Measurements from ENCODE around the gene DIAPH1. TPM values are rescaled to one million over a fixed set of nuclear protein-coding genes. Genes with fewer than 3 reads are reported as not detected.
A peak's percentile ranks its signal among the peaks of the same experiment; 100 is the strongest.

DIAPH1 gene
- total RNA-seq, 1 donor from 2014 or later, result 149 TPM

DNA sequence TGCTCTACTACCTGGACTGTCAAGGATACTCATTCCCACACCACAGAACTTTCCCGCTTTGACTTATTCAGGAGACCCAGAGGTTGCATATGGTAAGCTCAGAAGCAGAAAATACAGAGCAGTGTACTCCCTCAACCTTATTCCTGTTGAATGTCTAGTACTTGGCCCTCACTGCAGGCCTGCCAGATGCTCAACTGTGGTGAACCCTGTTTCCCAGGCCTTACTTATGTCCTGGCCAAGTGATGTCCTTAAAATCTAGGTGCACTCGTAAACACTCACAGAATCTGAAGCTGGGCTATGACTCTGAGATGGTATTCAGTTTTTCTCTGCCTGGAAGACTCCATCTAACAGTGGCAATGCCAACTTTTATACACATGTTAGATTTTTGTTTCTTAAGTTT is 21.0 kb downstream of the DIAPH1 start:
- no peak overlapping the region for H3K27ac Mint-ChIP-seq (ENCODE audit: unreplicated experiment)

DNA sequence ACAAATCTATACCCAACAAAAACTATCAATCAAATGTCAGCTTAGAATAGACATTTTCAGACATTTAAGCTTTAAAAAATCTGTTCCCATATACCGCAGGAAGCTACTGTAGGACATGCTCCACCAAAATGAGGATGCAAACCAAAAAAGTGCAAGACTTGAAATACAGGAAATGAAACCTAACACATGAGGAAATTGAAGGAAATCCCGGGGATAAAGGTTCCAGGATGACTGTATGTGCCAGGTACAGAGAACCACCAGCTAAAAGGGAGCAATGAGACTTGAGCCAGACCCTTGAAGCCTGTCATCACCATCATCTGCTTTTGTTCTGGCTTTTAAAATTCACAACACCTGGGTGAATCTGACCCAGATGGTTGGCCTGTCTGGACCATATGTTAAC is 21.4 kb downstream of the DIAPH1 start:
- H3K9me3 Mint-ChIP-seq (ENCODE audit: unreplicated experiment), result no peaks in the 10 kb centered on the region
- peaks cover 11% of the 10 kb centered on the region for H3K4me1 Mint-ChIP-seq (ENCODE audit: unreplicated experiment)
- H3K4me3 Mint-ChIP-seq (ENCODE audit: unreplicated experiment), result no peak overlapping the region
- H3K36me3 Mint-ChIP-seq (ENCODE audit: low read depth, unreplicated experiment), result peaks cover 8% of the 10 kb centered on the region
- peak overlapping the region; percentile 57 for H3K27ac Mint-ChIP-seq (ENCODE audit: unreplicated experiment)
- H3K27me3 Mint-ChIP-seq (ENCODE audit: unreplicated experiment), result no peaks in the 10 kb centered on the region
- DNase-seq (ENCODE audit: low spot score), result no peak
- TF ChIP-seq, protein P1, sequence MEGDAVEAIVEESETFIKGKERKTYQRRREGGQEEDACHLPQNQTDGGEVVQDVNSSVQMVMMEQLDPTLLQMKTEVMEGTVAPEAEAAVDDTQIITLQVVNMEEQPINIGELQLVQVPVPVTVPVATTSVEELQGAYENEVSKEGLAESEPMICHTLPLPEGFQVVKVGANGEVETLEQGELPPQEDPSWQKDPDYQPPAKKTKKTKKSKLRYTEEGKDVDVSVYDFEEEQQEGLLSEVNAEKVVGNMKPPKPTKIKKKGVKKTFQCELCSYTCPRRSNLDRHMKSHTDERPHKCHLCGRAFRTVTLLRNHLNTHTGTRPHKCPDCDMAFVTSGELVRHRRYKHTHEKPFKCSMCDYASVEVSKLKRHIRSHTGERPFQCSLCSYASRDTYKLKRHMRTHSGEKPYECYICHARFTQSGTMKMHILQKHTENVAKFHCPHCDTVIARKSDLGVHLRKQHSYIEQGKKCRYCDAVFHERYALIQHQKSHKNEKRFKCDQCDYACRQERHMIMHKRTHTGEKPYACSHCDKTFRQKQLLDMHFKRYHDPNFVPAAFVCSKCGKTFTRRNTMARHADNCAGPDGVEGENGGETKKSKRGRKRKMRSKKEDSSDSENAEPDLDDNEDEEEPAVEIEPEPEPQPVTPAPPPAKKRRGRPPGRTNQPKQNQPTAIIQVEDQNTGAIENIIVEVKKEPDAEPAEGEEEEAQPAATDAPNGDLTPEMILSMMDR (IDR thresholded peaks at IDR 0.05; ENCODE audit: unreplicated experiment), result no peak

More for the DNA sequence above, 21.0 kb downstream of the DIAPH1 start:
- DNase-seq (ENCODE audit: low spot score), result no peak
- Mint-ChIP-seq H3K36me3 (ENCODE audit: low read depth, unreplicated experiment) (peaks cover 8% of the 10 kb centered on the region), H3K4me3 (ENCODE audit: unreplicated experiment) (no peak overlapping the region), H3K27me3 (ENCODE audit: unreplicated experiment) (no peaks in the 10 kb centered on the region), H3K4me1 (ENCODE audit: unreplicated experiment) (peaks cover 13% of the 10 kb centered on the region), H3K9me3 (ENCODE audit: unreplicated experiment) (no peaks in the 10 kb centered on the region)
- TF ChIP-seq, protein P1 (IDR thresholded peaks at IDR 0.05; ENCODE audit: unreplicated experiment), result no peak

DNA sequence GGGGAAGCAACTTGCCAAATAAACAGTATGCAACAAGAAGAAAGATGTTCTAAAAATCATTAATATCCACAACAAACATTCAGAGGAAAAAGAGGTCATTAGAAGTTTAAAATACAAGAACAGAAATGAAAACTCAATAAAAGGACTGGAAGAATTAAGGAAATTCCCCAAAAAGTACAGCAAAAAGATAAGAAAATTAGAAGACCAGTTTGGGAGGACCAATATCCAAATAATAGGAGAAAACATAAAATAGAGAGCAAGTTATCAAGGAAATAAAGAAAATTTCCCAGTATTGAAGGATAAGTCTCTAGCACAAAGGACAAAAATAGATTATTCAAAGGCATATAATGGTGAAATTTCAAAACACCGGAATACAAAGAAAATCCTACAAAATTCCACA is 21.9 kb downstream of the DIAPH1 start:
- no peaks in the 10 kb centered on the region for H3K27me3 Mint-ChIP-seq (ENCODE audit: unreplicated experiment)
- peaks cover 11% of the 10 kb centered on the region for H3K4me1 Mint-ChIP-seq (ENCODE audit: unreplicated experiment)
- H3K4me3 Mint-ChIP-seq (ENCODE audit: unreplicated experiment), result no peak overlapping the region
- H3K36me3 Mint-ChIP-seq (ENCODE audit: low read depth, unreplicated experiment), result peaks cover 8% of the 10 kb centered on the region
- H3K9me3 Mint-ChIP-seq (ENCODE audit: unreplicated experiment), result no peaks in the 10 kb centered on the region
- peak overlapping the region; percentile 57 for H3K27ac Mint-ChIP-seq (ENCODE audit: unreplicated experiment)
- no peak for DNase-seq (ENCODE audit: low spot score)
- TF ChIP-seq, protein P1 (IDR thresholded peaks at IDR 0.05; ENCODE audit: unreplicated experiment), result no peak

DNA sequence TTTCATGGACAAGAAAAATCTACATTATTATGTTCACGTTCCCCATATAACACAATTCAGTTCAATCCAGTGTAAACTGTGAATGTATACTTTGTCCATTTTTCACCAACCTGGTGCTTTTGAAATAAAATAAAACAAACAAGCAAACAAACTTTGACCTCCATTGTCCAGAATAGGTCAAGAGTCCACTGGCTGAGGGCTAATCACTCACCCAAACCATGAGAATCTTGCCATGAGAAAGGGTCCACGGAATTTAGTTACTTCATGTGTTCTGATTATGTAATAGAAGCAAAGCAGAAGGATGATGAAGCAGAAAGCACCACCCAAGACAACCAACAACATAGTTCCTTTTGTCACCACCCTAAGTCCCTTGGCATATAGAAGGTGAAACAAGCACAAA is 28.7 kb downstream of the DIAPH1 start:
- Mint-ChIP-seq H3K9me3 (ENCODE audit: unreplicated experiment) (no peaks in the 10 kb centered on the region), H3K27ac (ENCODE audit: unreplicated experiment) (no peak overlapping the region), H3K36me3 (ENCODE audit: low read depth, unreplicated experiment) (peaks cover 6% of the 10 kb centered on the region), H3K4me3 (ENCODE audit: unreplicated experiment) (no peak overlapping the region), H3K27me3 (ENCODE audit: unreplicated experiment) (no peaks in the 10 kb centered on the region), H3K4me1 (ENCODE audit: unreplicated experiment) (peaks cover 17% of the 10 kb centered on the region)
- TF ChIP-seq, protein P1 (IDR thresholded peaks at IDR 0.05; ENCODE audit: unreplicated experiment), result no peak
- no peak for DNase-seq (ENCODE audit: low spot score)

DNA sequence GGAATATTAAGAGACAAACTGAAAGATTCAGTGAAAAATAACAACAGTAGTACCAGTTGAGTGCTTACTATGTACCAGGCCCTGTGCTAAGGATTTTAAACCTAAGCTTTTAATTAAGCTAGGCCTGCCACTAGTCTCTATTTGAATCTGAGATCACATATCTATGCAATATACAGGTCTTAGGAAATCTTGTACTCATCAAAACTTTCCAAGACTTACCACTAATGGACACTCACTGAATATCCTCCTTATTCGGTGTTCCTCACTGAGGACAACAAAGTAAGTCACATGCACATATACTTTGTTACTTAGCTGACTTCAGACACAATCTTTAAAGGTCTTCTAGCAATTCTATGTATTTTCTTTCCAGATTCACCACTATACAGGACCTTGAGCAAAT is 32.6 kb downstream of the DIAPH1 start:
- no peaks in the 10 kb centered on the region for H3K27me3 Mint-ChIP-seq (ENCODE audit: unreplicated experiment)
- H3K36me3 Mint-ChIP-seq (ENCODE audit: low read depth, unreplicated experiment), result peaks cover 27% of the 10 kb centered on the region
- TF ChIP-seq, protein P1 (IDR thresholded peaks at IDR 0.05; ENCODE audit: unreplicated experiment), result no peak
- no peak overlapping the region for H3K4me3 Mint-ChIP-seq (ENCODE audit: unreplicated experiment)
- no peaks in the 10 kb centered on the region for H3K9me3 Mint-ChIP-seq (ENCODE audit: unreplicated experiment)
- no peak for DNase-seq (ENCODE audit: low spot score)
- no peak overlapping the region for H3K27ac Mint-ChIP-seq (ENCODE audit: unreplicated experiment)
- peaks cover 17% of the 10 kb centered on the region for H3K4me1 Mint-ChIP-seq (ENCODE audit: unreplicated experiment)
